Kidney epithelial cell (primary cell): ENCODE data around the gene RSBN1L. TPM values are rescaled to one million over a fixed set of nuclear protein-coding genes. Genes with fewer than 3 reads are reported as not detected.

Source experiments
- DNase-seq: peaks from one replicate; pipeline ENCODE4 v3.0.0-alpha.2; 2010; ENCODE audit warnings: low read depth
- H3K27me3 ChIP-seq: 2 replicates; pipeline ENCODE4 v1.6.0; 2011; ENCODE audit warnings: low read length; ENCODE audit not compliant: control insufficient read depth, insufficient read depth
- H3K36me3 ChIP-seq: 2 replicates; pipeline ENCODE4 v1.5.1; 2011; ENCODE audit warnings: low read length; ENCODE audit not compliant: control insufficient read depth, insufficient read depth
- H3K4me3 ChIP-seq: 2 replicates; pipeline ENCODE4 v1.5.1; 2011; ENCODE audit warnings: low read depth, mild to moderate bottlenecking, control low read depth, low read length
- total RNA-seq: library from RNA; depleted of rRNA; stranded (reverse); fragments of >200 nt; gene quantifications from 2 replicates; pipeline ENCODE4 v1.2.3, GENCODE V29; 2015
- TF ChIP-seq, protein P1 (sequence below): IDR thresholded peaks from 2 replicates; pipeline ENCODE4 v1.5.1; 2011; ENCODE audit warnings: mild to moderate bottlenecking, moderate library complexity, low read length, control low read depth, inconsistent platforms; ENCODE audit not compliant: insufficient read depth, poor library complexity, severe bottlenecking

Gene RSBN1L
- total RNA-seq, 1 donor from 2014 or later: 8.7 TPM

DNA sequence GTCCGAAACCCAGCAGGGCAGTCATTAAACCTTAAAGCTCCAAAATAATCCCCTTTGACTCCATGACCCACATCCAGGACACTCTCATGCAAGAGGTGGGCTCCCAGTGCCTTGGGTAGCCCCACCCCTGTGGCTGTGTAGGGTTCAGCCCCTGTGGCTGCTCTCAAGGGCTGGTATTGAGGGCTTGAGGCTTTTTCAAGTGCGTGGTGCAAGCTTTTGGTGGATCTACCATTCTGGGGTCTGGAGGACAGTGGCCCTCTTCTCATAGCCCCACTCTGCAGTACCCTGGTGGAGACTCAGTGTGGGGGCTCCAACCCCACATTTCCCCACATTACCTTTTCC is 50.5 kb downstream of the RSBN1L start:
- TF ChIP-seq, protein P1, sequence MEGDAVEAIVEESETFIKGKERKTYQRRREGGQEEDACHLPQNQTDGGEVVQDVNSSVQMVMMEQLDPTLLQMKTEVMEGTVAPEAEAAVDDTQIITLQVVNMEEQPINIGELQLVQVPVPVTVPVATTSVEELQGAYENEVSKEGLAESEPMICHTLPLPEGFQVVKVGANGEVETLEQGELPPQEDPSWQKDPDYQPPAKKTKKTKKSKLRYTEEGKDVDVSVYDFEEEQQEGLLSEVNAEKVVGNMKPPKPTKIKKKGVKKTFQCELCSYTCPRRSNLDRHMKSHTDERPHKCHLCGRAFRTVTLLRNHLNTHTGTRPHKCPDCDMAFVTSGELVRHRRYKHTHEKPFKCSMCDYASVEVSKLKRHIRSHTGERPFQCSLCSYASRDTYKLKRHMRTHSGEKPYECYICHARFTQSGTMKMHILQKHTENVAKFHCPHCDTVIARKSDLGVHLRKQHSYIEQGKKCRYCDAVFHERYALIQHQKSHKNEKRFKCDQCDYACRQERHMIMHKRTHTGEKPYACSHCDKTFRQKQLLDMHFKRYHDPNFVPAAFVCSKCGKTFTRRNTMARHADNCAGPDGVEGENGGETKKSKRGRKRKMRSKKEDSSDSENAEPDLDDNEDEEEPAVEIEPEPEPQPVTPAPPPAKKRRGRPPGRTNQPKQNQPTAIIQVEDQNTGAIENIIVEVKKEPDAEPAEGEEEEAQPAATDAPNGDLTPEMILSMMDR: no peak
- Histone ChIP-seq H3K36me3 (no peaks in the 10 kb centered on the region), H3K4me3 (no peak overlapping the region), H3K27me3 (no peaks in the 10 kb centered on the region)
- DNase-seq: no peak

DNA sequence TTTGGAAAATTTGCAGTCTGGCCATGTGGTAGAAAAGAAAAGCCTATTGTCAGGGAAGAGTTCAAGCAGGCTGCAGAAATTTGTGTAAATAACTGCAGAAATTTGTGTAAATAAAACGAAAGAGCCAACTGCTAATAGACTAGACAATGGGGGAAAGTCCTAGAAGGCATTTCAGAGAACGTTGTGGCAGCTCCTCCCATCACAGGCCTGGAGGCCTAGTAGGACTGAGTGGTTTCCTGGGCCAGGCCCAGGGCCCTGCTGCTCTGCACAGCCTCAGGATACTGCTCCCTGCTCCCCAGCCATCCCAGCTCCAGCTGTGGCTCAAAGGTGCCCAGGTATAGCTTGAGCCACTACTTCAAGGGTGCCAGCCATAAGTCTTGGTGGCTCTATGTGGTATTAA is 50.9 kb downstream of the RSBN1L start:
- TF ChIP-seq, protein P1: no peak
- no peak for DNase-seq
- Histone ChIP-seq H3K27me3 (no peaks in the 10 kb centered on the region), H3K4me3 (no peak overlapping the region), H3K36me3 (no peaks in the 10 kb centered on the region)

- DNase-seq: no peak
- TF ChIP-seq, protein P1: no peak
- Histone ChIP-seq H3K27me3 (no peaks in the 10 kb centered on the region), H3K36me3 (no peaks in the 10 kb centered on the region), H3K4me3 (no peak overlapping the region)
Observed at GRCh38 chr7:77747718-77748117, 51.5 kb downstream of the RSBN1L start.

DNA sequence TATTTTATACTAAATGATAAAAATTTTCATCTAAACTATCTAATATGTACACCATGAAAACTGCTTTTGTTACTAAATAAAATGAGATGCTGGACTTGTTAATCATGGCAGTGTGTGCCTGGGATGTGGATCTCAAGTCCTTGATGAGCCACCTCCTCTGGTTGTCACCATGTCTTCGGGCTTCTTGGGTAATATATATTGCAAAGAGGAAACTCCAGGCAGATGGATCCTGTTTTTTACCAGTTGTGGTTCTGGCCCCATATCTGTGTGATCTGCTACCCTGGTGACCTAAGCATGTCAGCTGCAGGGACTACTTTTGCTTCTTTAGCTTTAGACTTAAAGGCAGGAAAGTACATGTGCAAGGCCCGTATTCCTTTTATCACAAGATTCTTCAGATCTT is 55.8 kb downstream of the RSBN1L start:
- Histone ChIP-seq H3K4me3 (no peak overlapping the region), H3K36me3 (no peaks in the 10 kb centered on the region), H3K27me3 (no peaks in the 10 kb centered on the region)
- no peak for DNase-seq
- TF ChIP-seq, protein P1: no peak

DNA sequence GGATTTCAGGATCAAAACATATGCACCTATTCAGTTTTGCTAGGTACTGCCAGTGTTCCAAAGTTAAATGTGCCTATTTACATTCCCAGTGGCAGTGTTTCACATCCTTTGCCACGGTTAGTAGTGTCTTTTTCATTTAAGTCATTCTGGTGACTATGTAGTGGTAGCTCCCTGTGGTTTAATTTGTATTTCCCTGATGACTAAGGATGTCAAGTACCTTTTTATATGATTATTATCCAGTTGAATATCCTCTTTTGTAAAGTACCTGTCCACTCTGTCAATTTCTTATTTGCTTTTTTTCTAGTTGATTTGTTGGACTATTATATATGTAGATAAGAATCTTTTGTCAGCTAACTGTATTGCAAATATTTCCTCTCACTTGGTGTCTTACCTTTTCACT is 56.9 kb downstream of the RSBN1L start:
- Histone ChIP-seq H3K36me3 (no peaks in the 10 kb centered on the region), H3K27me3 (no peaks in the 10 kb centered on the region), H3K4me3 (no peak overlapping the region)
- TF ChIP-seq, protein P1: no peak
- DNase-seq: no peak

- DNase-seq: no peak
- Histone ChIP-seq H3K36me3 (no peaks in the 10 kb centered on the region), H3K4me3 (no peak overlapping the region), H3K27me3 (no peaks in the 10 kb centered on the region)
- TF ChIP-seq, protein P1: no peak
Observed at GRCh38 chr7:77757589-77757988, 61.3 kb downstream of the RSBN1L start.
